Central memory CD4-positive, alpha-beta T cell (primary cell): ENCODE measurements around the gene WDR62.

ENCODE experiments used
- DNase-seq: peaks from one replicate; pipeline ENCODE4 v3.0.0; 2022

The WDR62 gene

DNA sequence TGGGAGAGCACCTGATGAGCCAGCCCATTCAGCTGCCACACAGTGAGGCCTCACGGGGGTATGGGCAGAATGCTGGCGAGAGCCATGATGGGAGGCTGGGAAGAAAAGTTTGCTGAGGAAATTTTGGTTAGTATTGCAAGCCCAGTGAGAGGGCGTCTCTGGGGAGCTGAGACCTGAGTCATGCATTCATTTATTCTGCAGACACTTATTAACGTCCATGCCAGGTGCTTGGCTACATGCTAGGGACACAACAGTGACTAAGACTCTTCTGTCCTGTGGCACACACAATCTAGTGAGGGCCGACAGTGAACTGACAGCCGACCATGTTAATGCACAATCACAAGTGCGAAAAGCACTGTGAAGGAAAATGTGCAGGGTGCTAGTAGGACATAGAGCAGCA lies 27.2 kb downstream of the WDR62 start:
- DNase-seq: no peak

GRCh38 chr19:36082916-36083315 lies 28.2 kb downstream of the WDR62 start:
- DNase-seq: no peak

- no peak for DNase-seq
Observed at GRCh38 chr19:36084231-36085009, 29.7 kb downstream of the WDR62 start.

DNA sequence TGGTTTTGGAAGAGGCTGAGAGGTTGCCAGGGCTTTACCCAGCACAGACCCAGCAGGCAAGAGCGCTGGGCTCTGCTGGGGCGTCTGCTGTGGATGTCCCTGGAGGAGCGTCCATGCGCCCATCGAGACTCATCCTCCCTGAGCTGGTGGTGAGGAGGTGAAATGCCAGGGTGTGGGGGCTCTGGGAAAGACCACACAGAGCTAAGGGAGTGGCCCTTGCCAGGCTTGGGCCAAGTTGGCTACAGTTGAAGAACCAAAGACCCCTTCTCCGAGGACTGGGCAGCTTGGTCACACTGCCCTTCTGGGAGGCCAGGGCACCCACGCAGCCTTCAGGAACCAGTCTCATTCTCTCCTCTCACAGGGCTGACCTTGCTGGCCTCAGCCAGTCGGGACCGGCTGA lies 31.6 kb downstream of the WDR62 start:
- DNase-seq: no peak

GRCh38 chr19:36089847-36090246 lies 35.1 kb downstream of the WDR62 start:
- DNase-seq: no peak

DNA sequence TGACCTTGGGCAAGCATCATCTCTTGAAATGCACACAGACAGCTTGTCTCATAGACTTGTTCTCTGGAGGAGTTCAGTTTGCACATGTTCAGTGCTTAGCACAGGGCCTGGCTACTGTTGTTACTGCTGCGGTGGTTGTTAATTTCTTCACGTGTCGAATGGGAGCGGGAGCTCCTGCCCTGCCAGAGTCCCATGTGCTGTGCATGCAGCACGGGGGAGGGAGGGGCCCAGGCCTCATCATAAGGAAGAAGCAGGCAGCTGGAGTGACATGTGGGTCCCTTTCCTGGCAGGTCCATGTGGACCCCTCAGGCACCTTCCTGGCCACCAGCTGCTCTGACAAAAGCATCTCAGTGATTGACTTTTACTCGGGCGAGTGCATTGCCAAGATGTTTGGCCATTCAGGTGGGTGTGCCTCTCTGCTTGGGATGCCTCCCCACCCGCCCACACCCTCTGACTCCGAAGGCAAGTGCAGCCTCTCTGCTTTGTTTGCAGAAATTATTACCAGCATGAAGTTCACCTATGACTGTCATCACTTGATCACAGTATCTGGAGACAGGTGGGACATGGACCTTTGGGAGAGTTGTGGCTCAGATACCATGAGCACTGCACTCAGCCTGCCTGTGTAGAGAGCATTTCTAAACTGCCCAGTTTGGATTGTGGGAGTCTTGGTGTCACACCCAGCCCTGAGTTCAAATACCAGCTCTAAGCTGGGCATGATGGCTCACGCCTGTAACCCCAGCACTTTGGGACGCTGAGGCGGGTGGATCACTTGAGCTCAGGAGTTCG lies 36.4 kb downstream of the WDR62 start:
- no peak for DNase-seq

GRCh38 chr19:36092566-36092965 lies 37.9 kb downstream of the WDR62 start:
- no peak for DNase-seq

DNA sequence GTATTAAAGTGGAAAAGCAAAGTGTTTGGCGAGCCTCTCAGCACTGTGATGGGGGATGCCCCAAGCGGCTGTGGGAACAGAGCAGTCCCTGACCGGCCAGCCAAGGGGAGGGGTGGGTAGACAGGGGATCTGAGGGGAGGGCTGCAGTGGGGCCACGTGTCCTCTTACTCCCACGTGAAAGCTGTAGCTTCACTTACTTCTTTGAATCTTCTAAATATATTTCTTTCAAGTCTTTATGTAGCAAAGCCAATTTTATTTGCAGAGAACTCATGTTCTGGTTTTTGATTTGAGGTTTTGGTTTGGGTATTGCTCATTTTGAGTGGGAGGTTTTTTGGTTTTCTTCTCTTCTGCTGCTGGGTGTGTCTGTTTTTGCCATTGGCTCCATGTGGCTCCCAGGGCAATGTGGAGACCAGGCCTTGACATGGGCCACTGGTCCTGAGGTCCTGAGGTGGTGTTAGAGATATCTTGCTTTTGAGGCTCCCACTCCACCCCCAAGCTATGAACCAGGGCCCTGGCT lies 38.5 kb downstream of the WDR62 start:
- DNase-seq: no peak

DNA sequence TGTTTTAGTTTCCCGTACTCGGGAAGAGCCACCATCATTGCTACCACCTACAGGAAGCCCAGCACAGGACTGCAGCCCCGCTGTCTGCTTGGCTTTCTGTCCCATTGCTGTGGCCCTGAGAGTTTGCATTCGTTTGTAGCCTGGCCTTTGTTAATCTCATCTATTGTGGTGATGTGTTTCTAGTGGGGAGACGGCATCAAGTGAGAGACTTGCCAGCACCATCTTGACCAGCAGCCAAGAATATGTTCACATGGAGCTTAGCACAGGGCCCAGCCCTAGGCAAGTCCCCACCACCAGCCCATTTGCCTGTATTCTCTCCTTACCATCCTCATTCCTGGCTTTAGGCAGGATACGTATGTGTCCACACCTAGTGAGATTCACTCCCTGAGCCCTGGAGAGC lies 39.0 kb downstream of the WDR62 start:
- DNase-seq: no peak

DNA sequence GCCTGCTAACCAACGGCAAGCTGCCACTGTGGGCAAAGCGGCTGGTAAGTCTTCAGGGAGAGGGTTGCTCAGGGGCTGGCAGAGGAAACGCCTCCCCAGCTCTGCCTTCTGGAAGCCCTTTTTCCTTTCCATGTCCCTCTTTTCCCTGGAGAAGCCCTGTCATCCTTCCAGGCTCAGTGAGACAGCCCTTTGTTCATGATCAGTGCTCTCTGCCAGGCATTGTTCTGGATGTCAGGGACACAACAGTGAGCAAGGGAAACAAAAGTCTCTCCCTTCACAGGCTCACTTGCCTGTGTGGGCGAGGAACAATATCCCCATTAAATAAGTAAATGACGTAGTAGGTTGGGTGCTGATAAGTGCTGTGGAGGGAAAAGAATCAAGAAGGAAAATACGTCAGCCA lies 42.3 kb downstream of the WDR62 start:
- DNase-seq: no peak

DNA sequence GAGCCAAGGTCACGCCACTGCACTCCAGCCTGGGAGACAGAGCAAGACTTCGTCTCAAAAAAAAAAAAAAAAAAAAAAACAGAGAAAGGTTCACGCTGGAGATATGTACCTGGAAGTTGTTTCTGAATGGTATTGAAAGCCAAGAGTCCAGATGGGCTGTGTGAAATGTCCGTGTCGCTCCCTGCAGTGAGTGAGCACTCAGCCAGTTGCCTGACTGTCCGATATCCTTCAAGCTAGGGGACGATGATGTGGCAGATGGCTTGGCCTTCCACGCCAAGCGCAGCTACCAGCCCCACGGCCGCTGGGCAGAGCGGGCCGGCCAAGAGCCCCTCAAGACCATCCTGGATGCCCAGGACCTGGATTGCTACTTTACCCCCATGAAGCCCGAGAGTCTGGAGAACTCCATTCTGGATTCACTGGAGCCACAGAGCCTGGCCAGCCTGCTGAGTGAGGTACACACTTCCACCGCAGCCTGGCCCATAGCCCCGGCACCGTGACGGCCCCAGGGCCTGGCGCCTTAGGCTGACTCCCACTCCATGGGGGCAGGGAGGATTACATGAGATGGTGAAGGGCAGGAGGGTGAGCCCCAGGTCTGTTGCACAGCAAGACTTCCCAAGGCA lies 44.6 kb downstream of the WDR62 start:
- no peak for DNase-seq

DNA sequence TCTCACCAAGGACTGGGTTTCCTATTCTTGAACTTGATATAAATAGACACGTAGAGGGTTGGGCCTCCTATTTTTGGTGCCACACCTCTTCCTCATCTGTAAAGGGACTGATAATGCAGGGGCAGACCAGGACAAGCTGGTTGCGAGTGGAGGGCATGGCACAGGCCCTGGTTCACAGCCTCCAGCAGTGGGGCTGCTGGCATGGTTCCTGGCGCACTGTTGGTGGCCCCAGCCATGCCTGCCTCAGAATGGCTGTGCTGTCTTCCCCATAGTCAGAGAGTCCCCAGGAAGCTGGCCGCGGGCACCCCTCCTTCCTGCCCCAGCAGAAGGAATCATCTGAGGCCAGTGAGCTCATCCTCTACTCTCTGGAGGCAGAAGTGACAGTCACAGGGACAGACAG lies 45.8 kb downstream of the WDR62 start:
- no peak for DNase-seq

- DNase-seq: no peak
Observed at GRCh38 chr19:36101550-36102327, 47.0 kb downstream of the WDR62 start.

GRCh38 chr19:36103040-36103626 lies 48.4 kb downstream of the WDR62 start:
- no peak for DNase-seq

- no peak for DNase-seq
Observed at GRCh38 chr19:36103842-36104552, 49.3 kb downstream of the WDR62 start.

- DNase-seq: no peak
Observed at GRCh38 chr19:36106441-36106840, 51.7 kb downstream of the WDR62 start.

- DNase-seq: no peak
Observed at GRCh38 chr19:36106991-36107390, 52.3 kb downstream of the WDR62 start.

DNA sequence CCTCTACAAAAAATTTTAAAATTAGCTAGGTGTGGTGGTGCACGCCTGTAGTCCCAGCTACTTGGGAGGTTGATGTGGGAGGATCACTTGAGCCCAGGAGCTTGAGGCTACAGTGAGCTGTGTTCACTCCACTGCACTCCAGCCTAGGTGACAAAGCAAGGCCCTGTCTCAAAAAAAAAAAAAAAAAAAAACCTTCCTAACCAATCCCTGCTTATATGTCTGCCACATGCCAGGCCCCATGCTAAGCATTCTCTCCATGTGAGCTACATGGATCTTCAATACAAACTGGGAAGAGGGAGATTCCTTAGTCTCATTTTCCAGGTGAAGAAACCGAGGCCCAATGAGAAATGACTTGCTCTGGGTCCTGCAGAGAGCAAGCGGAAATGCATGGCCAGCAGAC lies 54.0 kb downstream of the WDR62 start:
- no peak for DNase-seq

DNA sequence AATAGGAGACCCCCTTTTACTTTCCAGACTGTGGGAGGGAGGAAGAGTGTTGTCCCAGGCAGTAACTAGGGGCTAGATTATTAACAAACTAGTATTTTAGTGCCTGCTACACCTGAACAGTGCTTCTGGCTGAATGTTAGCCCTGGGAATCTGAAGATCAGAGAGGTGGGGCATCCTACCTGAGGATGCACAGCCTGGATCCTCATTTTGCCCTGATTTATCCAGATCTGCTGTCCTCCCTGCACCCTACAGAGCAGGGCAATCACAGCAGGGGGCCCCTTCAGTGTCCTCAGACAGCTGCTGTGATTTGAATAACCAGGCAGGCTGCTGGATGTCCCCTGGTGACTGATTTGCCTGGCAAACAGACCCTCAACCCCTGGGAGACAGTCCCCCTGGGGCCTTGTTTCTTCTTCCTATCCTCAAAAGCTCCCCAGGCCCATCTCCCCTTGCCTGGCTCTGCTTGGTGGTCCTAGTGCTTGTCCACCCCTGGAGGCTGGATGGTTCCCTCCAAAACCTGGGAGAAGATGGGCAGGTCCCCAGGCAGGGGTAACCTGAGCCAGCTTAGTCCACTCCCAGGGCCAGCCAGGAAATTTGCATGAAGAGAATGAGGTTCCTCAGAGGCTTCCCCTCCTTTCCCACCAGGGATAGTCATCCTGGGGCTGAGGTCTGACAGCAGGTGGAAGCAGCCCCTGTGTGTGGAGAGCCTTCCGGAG lies 55.9 kb downstream of the WDR62 start, which contains the start of gene OVOL3:
OVOL3 (plus strand) TSS at position 657 of the 713 bp plus-strand sequence. CDS start 60 bp downstream, outside the sequence.
- no peak for DNase-seq

DNA sequence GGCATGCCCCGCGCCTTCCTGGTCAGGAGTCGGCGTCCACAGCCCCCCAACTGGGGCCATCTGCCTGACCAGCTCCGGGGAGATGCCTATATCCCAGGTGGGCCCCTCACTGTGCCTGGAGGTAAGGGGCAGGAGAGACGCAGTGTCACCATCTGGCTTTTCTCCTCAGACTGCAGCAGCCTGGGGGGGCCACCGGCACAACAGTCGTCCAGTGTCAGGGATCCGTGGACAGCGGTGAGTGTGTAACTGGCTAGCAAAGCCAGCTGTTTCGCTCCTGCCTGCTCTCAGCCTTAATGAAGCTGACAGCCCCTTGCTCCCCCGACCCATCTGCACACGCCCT lies 56.5 kb downstream of the WDR62 start:
- no peak for DNase-seq

GRCh38 chr19:36112678-36113077 lies 58.0 kb downstream of the WDR62 start:
- DNase-seq: no peak
